HCT116 (cell line): ENCODE results near the gene DNAJC4. TPM values are rescaled to one million over a fixed set of nuclear protein-coding genes. Genes with fewer than 3 reads are reported as not detected.

Source experiments
- ATAC-seq: fragments of 200-7000 bp; cut with Tn5 transposase; 2 replicates; pipeline ENCODE4 v1.9.1; 2020; ENCODE audit warnings: mild to moderate bottlenecking, moderate library complexity
- BruUV-seq: library from RNA; stranded (reverse); fragments of 400-500 nt; replicated peaks from 2 replicates; lab custom pipeline; 2021; lab: Mats Ljungman, UMichigan
- CTCF ChIA-PET: fragments of 300-600 bp; sonication (Branson Sonifier 250); formaldehyde crosslinking; loops from one replicate; lab custom pipeline; 2021; ENCODE audit warnings: antibody characterized with exemption; lab: Charles Lee
- POLR2A ChIA-PET: fragments of 300-600, 350-600 bp; sonication (Branson Sonifier 250); formaldehyde crosslinking; loops from one replicate; lab custom pipeline; 2021; ENCODE audit warnings: antibody characterized with exemption; lab: Charles Lee
- RAD21 ChIA-PET, 2 experiments: fragments of 300-600 bp; sonication (Branson Sonifier 250); formaldehyde crosslinking; loops; one replicate each; lab custom pipeline; 2023; ENCODE audit warnings: low total read pairs in 2 of 2; ENCODE audit not compliant: uncharacterized antibody in 2 of 2, unreplicated experiment in 2 of 2, low non-redundant PET in 1 of 2; lab: Charles Lee
- DNase-seq: peaks from one replicate; pipeline ENCODE4 v3.0.0-alpha.2; 2010; ENCODE audit warnings: low read depth, low spot score
- H2AFZ ChIP-seq: fragments of 200-600 bp; shearing (Covaris generic), sonication (generic); 2 replicates; pipeline ENCODE4 v1.6.1; 2017; ENCODE audit warnings: low read depth, mixed run types, mixed read lengths, antibody characterized with exemption, low read length; ENCODE audit not compliant: poor library complexity, severe bottlenecking
- H3K27ac ChIP-seq: 2 replicates; pipeline ENCODE4 v1.5.1; 2012; ENCODE audit warnings: low read depth, low read length
- H3K27me3 ChIP-seq: fragments of 200-600 bp; sonication (generic); 2 replicates; pipeline ENCODE4 v1.6.1; 2016; ENCODE audit warnings: mixed run types, low read length, mixed read lengths; ENCODE audit not compliant: insufficient read depth
- H3K36me3 ChIP-seq, 2 experiments: fragments of 200-500 bp in 1 of 2; fragments of 200-600 bp in 1 of 2; sonication (Bioruptor generic) in 1 of 2; sonication (generic) in 1 of 2; 2 replicates each; pipeline versions ENCODE4 v1.5.1 to v1.6.1; 2014 to 2016; ENCODE audit warnings: low read length in 2 of 2, inconsistent platforms in 1 of 2, mixed read lengths in 1 of 2, mixed run types in 1 of 2; ENCODE audit not compliant: insufficient read depth in 2 of 2, control insufficient read depth in 1 of 2
- H3K4me1 ChIP-seq, 2 experiments: fragments of 200-600 bp in 1 of 2; sonication (generic) in 1 of 2; 2 replicates each; pipeline versions ENCODE4 v1.5.1 to v1.6.1; 2012 to 2017; ENCODE audit warnings: low read length in 2 of 2, inconsistent platforms in 1 of 2, mild to moderate bottlenecking in 1 of 2, mixed read lengths in 1 of 2, mixed run types in 1 of 2, moderate library complexity in 1 of 2; ENCODE audit not compliant: insufficient read depth in 2 of 2, control insufficient read depth in 1 of 2
- H3K4me2 ChIP-seq: fragments of 200-600 bp; sonication (generic); 2 replicates; pipeline ENCODE4 v1.6.1; 2017; ENCODE audit warnings: mixed run types, low read length, mixed read lengths
- H3K4me3 ChIP-seq, 2 experiments: fragments of 200-600 bp in 1 of 2; sonication (generic) in 1 of 2; replicated peaks in 1 of 2; 2 replicates each; pipeline ENCODE4 v1.5.1; 2011 to 2016; ENCODE audit warnings: low read length in 2 of 2, control low read depth in 1 of 2, low read depth in 1 of 2, mild to moderate bottlenecking in 1 of 2, mixed read lengths in 1 of 2, mixed run types in 1 of 2
- H3K79me2 ChIP-seq: fragments of 200-600 bp; sonication (generic); 2 replicates; pipeline ENCODE4 v1.6.1; 2017; ENCODE audit warnings: mild to moderate bottlenecking, mixed run types, low read length, moderate library complexity, mixed read lengths; ENCODE audit not compliant: insufficient read depth
- H3K9ac ChIP-seq: fragments of 200-600 bp; sonication (generic); 2 replicates; pipeline ENCODE4 v1.6.1; 2016; ENCODE audit warnings: low read length, mixed read lengths
- H3K9me2 ChIP-seq: fragments of 200-600 bp; sonication (generic), shearing (Covaris generic); 2 replicates; pipeline ENCODE4 v1.6.1; 2017; ENCODE audit warnings: mixed run types, mild to moderate bottlenecking, moderate library complexity; ENCODE audit not compliant: insufficient read depth
- H3K9me3 ChIP-seq, 2 experiments: fragments of 200-500 bp in 1 of 2; fragments of 200-600 bp in 1 of 2; sonication (Bioruptor generic) in 1 of 2; sonication (generic) in 1 of 2; 2 replicates each; pipeline ENCODE4 v1.6.1; 2014 to 2017; ENCODE audit warnings: low read length in 2 of 2, mixed read lengths in 2 of 2, inconsistent platforms in 1 of 2, low read depth in 1 of 2, mild to moderate bottlenecking in 1 of 2, mixed run types in 1 of 2, moderate library complexity in 1 of 2; ENCODE audit not compliant: control insufficient read depth in 1 of 2, insufficient read depth in 1 of 2
- H4K20me1 ChIP-seq: fragments of 200-600 bp; sonication (generic), shearing (Covaris generic); 2 replicates; pipeline ENCODE4 v1.6.1; 2017; ENCODE audit warnings: mixed run types, mild to moderate bottlenecking, moderate library complexity; ENCODE audit not compliant: insufficient read depth
- CBX3 ChIP-seq: IDR thresholded peaks from 2 replicates; pipeline ENCODE4 v1.6.1; 2012; ENCODE audit warnings: low read depth
- EZH2phosphoT487 ChIP-seq: fragments of 200-600 bp; IDR thresholded peaks from 2 replicates; pipeline ENCODE4 v1.6.1; 2018; ENCODE audit warnings: antibody characterized with exemption, borderline replicate concordance
- FOSL1 ChIP-seq: IDR thresholded peaks from 2 replicates; pipeline ENCODE4 v1.6.1; 2012; ENCODE audit warnings: low read depth
- JUND ChIP-seq: IDR thresholded peaks from 2 replicates; pipeline ENCODE4 v1.6.1; 2012
- POLR2AphosphoS5 ChIP-seq: IDR thresholded peaks from 2 replicates; pipeline ENCODE4 v1.6.1; 2011; ENCODE audit warnings: mild to moderate bottlenecking, low read depth, low read length, moderate library complexity
- SIN3A ChIP-seq: IDR thresholded peaks from 2 replicates; pipeline ENCODE4 v1.6.1; 2012; ENCODE audit warnings: low read depth
- SP1 ChIP-seq: IDR thresholded peaks from 2 replicates; pipeline ENCODE4 v1.6.1; 2012; ENCODE audit warnings: low read depth
- TCF7L2 ChIP-seq: IDR thresholded peaks from 2 replicates; pipeline ENCODE4 v1.7.0; 2011; ENCODE audit warnings: borderline replicate concordance, inconsistent platforms; ENCODE audit not compliant: insufficient read depth, insufficient read length; ENCODE audit errors: extremely low read depth
- YY1 ChIP-seq: IDR thresholded peaks from 2 replicates; pipeline ENCODE4 v1.6.1; 2011; ENCODE audit warnings: low read length, low read depth, moderate library complexity, mild to moderate bottlenecking; ENCODE audit not compliant: insufficient replicate concordance; ENCODE audit errors: extremely low read depth
- ZFX ChIP-seq: fragments of 450-650 bp; IDR thresholded peaks from 2 replicates; pipeline ENCODE4 v1.6.1; 2017
- intact Hi-C: fragments of 100-400 bp; cut with micrococcal nuclease; formaldehyde crosslinking; loops from 2 replicates; pipeline ENCODE4 v1.10.0; 2022
- total RNA-seq: library from RNA; stranded (reverse); gene quantifications from one replicate; pipeline ENCODE4 v1.2.1, GENCODE V29; 2021; ENCODE audit not compliant: unreplicated experiment
- TF ChIP-seq, protein P1 (sequence below), 3 experiments: fragments of 200-600 bp in 1 of 3; sonication (generic) in 1 of 3; IDR thresholded peaks in 2 of 3; conservative IDR thresholded peaks in 1 of 3; 2 replicates each; pipeline ENCODE4 v1.5.1; 2012 to 2017; ENCODE audit warnings: low read depth in 2 of 3, low read length in 2 of 3, antibody characterized with exemption in 1 of 3, borderline replicate concordance in 1 of 3, control low read depth in 1 of 3, mild to moderate bottlenecking in 1 of 3, mixed read lengths in 1 of 3, mixed run types in 1 of 3, moderate library complexity in 1 of 3; ENCODE audit not compliant: insufficient read depth in 1 of 3
- TF ChIP-seq, protein P2 (sequence below): IDR thresholded peaks from 2 replicates; pipeline ENCODE4 v1.6.1; 2012; ENCODE audit warnings: low read depth
- TF ChIP-seq, protein P3 (sequence below): IDR thresholded peaks from 2 replicates; pipeline ENCODE4 v1.6.1; 2011; ENCODE audit warnings: mild to moderate bottlenecking, low read length, moderate library complexity; ENCODE audit not compliant: insufficient replicate concordance; ENCODE audit errors: extremely low read depth

Gene DNAJC4
- total RNA-seq, 1 experiment from 2014 or later: 25.8 TPM

DNA sequence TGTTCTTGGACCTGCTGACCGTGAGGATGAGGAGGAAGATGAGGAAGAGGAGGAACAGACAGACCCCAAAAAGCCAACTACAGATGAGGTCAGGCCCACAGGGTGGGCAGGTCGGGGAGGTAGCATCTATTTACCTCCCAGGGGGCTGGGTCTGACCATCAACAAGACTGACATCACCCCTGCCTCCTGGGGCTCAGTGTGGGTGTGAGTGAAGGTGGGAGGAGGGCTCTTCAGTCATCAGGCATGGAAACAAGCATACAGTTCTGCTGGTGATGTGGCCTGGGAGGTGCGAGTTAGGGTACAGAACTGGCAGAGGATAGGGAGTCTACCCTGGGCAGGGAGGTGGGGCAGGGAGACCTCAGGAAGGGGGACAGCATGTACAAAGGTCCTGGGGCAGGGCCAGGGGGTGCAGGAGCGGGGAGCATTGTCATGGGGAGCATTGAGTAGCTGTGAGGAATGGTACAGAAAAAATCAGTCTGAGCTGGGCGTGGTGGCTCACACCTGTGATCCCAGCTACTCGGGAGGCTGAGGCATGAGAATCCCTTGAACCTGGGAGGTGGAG is 29.9 kb downstream of the DNAJC4 start:
- ATAC-seq: no peak
- Histone ChIP-seq H3K4me3 (no peak overlapping the region), H4K20me1 (no peaks in the 10 kb centered on the region), H3K9me2 (no peaks in the 10 kb centered on the region), H3K9ac (no peak overlapping the region), H2AFZ (no peak overlapping the region), H3K9me3 (no peaks in the 10 kb centered on the region), H3K36me3 (peaks cover 32 to 60% of the 10 kb centered on the region in 2 experiments; a peak in 3 of 4 replicates), H3K4me1 (peaks cover 4 to 11% of the 10 kb centered on the region in 2 experiments; a peak in 3 of 4 replicates), H3K27me3 (no peaks in the 10 kb centered on the region), H3K79me2 (peaks cover 6% of the 10 kb centered on the region; the same call in 1 of the 2 replicates), H3K27ac (no peak overlapping the region), H3K4me2 (no peak overlapping the region)
- CTCF ChIA-PET: no interaction called here
- BruUV-seq: no TSS peak
- intact Hi-C loops: no loop called here
- TF ChIP-seq, protein P1, sequence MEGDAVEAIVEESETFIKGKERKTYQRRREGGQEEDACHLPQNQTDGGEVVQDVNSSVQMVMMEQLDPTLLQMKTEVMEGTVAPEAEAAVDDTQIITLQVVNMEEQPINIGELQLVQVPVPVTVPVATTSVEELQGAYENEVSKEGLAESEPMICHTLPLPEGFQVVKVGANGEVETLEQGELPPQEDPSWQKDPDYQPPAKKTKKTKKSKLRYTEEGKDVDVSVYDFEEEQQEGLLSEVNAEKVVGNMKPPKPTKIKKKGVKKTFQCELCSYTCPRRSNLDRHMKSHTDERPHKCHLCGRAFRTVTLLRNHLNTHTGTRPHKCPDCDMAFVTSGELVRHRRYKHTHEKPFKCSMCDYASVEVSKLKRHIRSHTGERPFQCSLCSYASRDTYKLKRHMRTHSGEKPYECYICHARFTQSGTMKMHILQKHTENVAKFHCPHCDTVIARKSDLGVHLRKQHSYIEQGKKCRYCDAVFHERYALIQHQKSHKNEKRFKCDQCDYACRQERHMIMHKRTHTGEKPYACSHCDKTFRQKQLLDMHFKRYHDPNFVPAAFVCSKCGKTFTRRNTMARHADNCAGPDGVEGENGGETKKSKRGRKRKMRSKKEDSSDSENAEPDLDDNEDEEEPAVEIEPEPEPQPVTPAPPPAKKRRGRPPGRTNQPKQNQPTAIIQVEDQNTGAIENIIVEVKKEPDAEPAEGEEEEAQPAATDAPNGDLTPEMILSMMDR (IDR thresholded peaks at IDR 0.05 in 2 of 3, conservative IDR thresholded peaks at IDR 0.05 in 1 of 3; ENCODE audit: borderline replicate concordance in 1 of 3, insufficient read depth in 1 of 3, low read depth in 2 of 3, low read length in 2 of 3): no peak
- TF ChIP-seq, protein P2, sequence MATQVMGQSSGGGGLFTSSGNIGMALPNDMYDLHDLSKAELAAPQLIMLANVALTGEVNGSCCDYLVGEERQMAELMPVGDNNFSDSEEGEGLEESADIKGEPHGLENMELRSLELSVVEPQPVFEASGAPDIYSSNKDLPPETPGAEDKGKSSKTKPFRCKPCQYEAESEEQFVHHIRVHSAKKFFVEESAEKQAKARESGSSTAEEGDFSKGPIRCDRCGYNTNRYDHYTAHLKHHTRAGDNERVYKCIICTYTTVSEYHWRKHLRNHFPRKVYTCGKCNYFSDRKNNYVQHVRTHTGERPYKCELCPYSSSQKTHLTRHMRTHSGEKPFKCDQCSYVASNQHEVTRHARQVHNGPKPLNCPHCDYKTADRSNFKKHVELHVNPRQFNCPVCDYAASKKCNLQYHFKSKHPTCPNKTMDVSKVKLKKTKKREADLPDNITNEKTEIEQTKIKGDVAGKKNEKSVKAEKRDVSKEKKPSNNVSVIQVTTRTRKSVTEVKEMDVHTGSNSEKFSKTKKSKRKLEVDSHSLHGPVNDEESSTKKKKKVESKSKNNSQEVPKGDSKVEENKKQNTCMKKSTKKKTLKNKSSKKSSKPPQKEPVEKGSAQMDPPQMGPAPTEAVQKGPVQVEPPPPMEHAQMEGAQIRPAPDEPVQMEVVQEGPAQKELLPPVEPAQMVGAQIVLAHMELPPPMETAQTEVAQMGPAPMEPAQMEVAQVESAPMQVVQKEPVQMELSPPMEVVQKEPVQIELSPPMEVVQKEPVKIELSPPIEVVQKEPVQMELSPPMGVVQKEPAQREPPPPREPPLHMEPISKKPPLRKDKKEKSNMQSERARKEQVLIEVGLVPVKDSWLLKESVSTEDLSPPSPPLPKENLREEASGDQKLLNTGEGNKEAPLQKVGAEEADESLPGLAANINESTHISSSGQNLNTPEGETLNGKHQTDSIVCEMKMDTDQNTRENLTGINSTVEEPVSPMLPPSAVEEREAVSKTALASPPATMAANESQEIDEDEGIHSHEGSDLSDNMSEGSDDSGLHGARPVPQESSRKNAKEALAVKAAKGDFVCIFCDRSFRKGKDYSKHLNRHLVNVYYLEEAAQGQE: no peak
- TF ChIP-seq POLR2AphosphoS5: no peak
- TF ChIP-seq JUND: no peak
- no peak for TF ChIP-seq EZH2phosphoT487
- no peak for TF ChIP-seq YY1
- no peak for TF ChIP-seq CBX3
- no peak for TF ChIP-seq FOSL1
- no peak for TF ChIP-seq ZFX
- no peak for TF ChIP-seq SIN3A
- TF ChIP-seq SP1: no peak
- TF ChIP-seq, protein P3, sequence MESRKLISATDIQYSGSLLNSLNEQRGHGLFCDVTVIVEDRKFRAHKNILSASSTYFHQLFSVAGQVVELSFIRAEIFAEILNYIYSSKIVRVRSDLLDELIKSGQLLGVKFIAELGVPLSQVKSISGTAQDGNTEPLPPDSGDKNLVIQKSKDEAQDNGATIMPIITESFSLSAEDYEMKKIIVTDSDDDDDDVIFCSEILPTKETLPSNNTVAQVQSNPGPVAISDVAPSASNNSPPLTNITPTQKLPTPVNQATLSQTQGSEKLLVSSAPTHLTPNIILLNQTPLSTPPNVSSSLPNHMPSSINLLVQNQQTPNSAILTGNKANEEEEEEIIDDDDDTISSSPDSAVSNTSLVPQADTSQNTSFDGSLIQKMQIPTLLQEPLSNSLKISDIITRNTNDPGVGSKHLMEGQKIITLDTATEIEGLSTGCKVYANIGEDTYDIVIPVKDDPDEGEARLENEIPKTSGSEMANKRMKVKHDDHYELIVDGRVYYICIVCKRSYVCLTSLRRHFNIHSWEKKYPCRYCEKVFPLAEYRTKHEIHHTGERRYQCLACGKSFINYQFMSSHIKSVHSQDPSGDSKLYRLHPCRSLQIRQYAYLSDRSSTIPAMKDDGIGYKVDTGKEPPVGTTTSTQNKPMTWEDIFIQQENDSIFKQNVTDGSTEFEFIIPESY: no peak
- TF ChIP-seq TCF7L2: no peak
- RAD21 ChIA-PET: no interaction called here
- POLR2A ChIA-PET: no interaction called here
- DNase-seq: no peak
